ENCODE measurements around the gene C1orf185. TPM values are rescaled to one million over a fixed set of nuclear protein-coding genes. Genes with fewer than 3 reads are reported as not detected.

C1orf185 gene
- total RNA-seq, 1 experiment from 2014 or later = not detected

DNA sequence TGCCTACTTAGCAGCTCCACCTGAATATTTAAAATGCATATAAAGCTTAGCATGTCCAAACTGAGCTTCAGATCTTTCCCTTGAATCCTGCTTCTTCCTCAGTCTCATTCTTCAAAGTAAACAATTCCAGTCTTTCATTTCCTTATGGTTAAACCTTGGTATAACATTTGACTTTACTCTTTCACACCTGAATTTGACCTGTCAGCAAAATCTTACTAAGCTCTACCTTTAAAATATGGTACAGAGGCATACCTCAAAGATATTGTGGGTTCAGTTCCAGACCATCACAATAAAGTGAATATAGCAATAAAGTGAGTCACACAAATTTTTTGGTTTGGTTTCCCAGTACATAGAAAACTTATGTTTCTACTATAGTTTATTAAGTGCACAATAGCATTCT lies 91.5 kb downstream of the C1orf185 start:
- BruUV-seq (replicated peaks) = no TSS peak
- ATAC-seq (no peak), DNase-seq (ENCODE audit: low read depth, low spot score) (no peak)
- TF ChIP-seq SIN3A (IDR thresholded peaks at IDR 0.05; ENCODE audit: borderline replicate concordance, insufficient read depth, low read depth, low read length) (no peak), TCF7L2 (IDR thresholded peaks at IDR 0.05; ENCODE audit: low read depth, low read length) (no peak), POLR2AphosphoS5 (IDR thresholded peaks at IDR 0.05; ENCODE audit: low read depth, low read length) (no peak)
- TF ChIP-seq, protein P1, sequence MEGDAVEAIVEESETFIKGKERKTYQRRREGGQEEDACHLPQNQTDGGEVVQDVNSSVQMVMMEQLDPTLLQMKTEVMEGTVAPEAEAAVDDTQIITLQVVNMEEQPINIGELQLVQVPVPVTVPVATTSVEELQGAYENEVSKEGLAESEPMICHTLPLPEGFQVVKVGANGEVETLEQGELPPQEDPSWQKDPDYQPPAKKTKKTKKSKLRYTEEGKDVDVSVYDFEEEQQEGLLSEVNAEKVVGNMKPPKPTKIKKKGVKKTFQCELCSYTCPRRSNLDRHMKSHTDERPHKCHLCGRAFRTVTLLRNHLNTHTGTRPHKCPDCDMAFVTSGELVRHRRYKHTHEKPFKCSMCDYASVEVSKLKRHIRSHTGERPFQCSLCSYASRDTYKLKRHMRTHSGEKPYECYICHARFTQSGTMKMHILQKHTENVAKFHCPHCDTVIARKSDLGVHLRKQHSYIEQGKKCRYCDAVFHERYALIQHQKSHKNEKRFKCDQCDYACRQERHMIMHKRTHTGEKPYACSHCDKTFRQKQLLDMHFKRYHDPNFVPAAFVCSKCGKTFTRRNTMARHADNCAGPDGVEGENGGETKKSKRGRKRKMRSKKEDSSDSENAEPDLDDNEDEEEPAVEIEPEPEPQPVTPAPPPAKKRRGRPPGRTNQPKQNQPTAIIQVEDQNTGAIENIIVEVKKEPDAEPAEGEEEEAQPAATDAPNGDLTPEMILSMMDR (IDR thresholded peaks at IDR 0.05) = no peak
- TF ChIP-seq, protein P2, sequence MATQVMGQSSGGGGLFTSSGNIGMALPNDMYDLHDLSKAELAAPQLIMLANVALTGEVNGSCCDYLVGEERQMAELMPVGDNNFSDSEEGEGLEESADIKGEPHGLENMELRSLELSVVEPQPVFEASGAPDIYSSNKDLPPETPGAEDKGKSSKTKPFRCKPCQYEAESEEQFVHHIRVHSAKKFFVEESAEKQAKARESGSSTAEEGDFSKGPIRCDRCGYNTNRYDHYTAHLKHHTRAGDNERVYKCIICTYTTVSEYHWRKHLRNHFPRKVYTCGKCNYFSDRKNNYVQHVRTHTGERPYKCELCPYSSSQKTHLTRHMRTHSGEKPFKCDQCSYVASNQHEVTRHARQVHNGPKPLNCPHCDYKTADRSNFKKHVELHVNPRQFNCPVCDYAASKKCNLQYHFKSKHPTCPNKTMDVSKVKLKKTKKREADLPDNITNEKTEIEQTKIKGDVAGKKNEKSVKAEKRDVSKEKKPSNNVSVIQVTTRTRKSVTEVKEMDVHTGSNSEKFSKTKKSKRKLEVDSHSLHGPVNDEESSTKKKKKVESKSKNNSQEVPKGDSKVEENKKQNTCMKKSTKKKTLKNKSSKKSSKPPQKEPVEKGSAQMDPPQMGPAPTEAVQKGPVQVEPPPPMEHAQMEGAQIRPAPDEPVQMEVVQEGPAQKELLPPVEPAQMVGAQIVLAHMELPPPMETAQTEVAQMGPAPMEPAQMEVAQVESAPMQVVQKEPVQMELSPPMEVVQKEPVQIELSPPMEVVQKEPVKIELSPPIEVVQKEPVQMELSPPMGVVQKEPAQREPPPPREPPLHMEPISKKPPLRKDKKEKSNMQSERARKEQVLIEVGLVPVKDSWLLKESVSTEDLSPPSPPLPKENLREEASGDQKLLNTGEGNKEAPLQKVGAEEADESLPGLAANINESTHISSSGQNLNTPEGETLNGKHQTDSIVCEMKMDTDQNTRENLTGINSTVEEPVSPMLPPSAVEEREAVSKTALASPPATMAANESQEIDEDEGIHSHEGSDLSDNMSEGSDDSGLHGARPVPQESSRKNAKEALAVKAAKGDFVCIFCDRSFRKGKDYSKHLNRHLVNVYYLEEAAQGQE (IDR thresholded peaks at IDR 0.05; ENCODE audit: insufficient read depth in 1 of 2, low read depth in 2 of 2, low read length in 1 of 2) = no peak
- intact Hi-C loops (cut with micrococcal nuclease; ENCODE audit: unreplicated experiment) (loop anchor here (2.0 kb wide), 1 partner anchor 419 kb away; no protein-coding TSS in a partner anchor), in situ Hi-C loops (cut with HindIII; ENCODE audit: low pct_unique_long_range_greater_than_20kb, low sequenced_read_pairs) (no loop called here)
- ChIA-PET POLR2A (no interaction called here), CTCF (no interaction called here)
- Histone ChIP-seq H3K27me3 (ENCODE audit: control insufficient read depth, insufficient read depth, low read length) (no peaks in the 10 kb centered on the region), H3K36me3 (ENCODE audit: control insufficient read depth, insufficient read depth, low read length) (no peaks in the 10 kb centered on the region), H3K27ac (ENCODE audit: low read length) (no peak overlapping the region), H3K9me3 (ENCODE audit: control insufficient read depth, insufficient read depth, low read depth, low read length) (no peaks in the 10 kb centered on the region), H3K4me1 (ENCODE audit: control insufficient read depth, insufficient read depth, low read length) (no peaks in the 10 kb centered on the region), H3K4me3 (ENCODE audit: low read depth in 2 of 2, low read length in 2 of 2) (no peak overlapping the region)

Small RNAs within 50 kb of the gene (microRNA-seq; reads per million reads assigned to microRNA genes)
- gene MIR4421 (ENCODE audit: unreplicated experiment) (not detected), gene MIR6500 (ENCODE audit: unreplicated experiment) (0.95 reads per million)

Other genes with a start within 250 kb of the C1orf185 start
- gene FAF1, start 142.0 kb upstream of the C1orf185 start, total RNA-seq (2021; ENCODE audit: unreplicated experiment) = 101 TPM
- 50.4 TPM for gene CDKN2C, start 132.0 kb upstream of the C1orf185 start, total RNA-seq (2021; ENCODE audit: unreplicated experiment)
- gene RNF11, start 134.0 kb downstream of the C1orf185 start, total RNA-seq (2021; ENCODE audit: unreplicated experiment) = 86.0 TPM
- 8.3 TPM for gene TTC39A, start 228.3 kb downstream of the C1orf185 start, total RNA-seq (2021; ENCODE audit: unreplicated experiment)